Esophagus muscularis mucosa (tissue), 4 donors: ENCODE results near the gene SSR3. TPM values are rescaled to one million over a fixed set of nuclear protein-coding genes. Genes with fewer than 3 reads are reported as not detected.
"Not testable (repeated sequence)": the region's sequence is repeated elsewhere in the genome, so short reads cannot be mapped to it uniquely, and the experiment has no call there.

Source experiments
- DNase-seq: peaks from one replicate; pipeline ENCODE4 v3.0.0-alpha.2; 2017; ENCODE audit errors: extremely low spot score
- H3K27ac ChIP-seq, 4 donors: fragments of 200-600 bp; sonication (generic); replicated peaks in 1 of 4; 1 replicate in 3 of 4; 2 replicates in 1 of 4; pipeline ENCODE4 v1.5.1; 2016 to 2019; ENCODE audit warnings: mild to moderate bottlenecking in 1 of 4
- H3K27me3 ChIP-seq, 4 donors: fragments of 200-600 bp; sonication (generic); one replicate each; pipeline versions ENCODE4 v1.5.1 to v1.6.0; 2016 to 2019
- H3K36me3 ChIP-seq, 4 donors: fragments of 200-600 bp; sonication (generic); one replicate each; pipeline ENCODE4 v1.5.1; 2016 to 2019
- H3K4me1 ChIP-seq, 4 donors: fragments of 200-600 bp; sonication (generic); one replicate each; pipeline ENCODE4 v1.5.1; 2016 to 2019
- H3K4me3 ChIP-seq, 4 donors: fragments of 200-600 bp; sonication (generic); 1 replicate in 2 of 4; 2 replicates in 2 of 4; pipeline ENCODE4 v1.5.1; 2016 to 2019; ENCODE audit warnings: mild to moderate bottlenecking in 4 of 4, moderate library complexity in 1 of 4
- H3K9me3 ChIP-seq, 4 donors: fragments of 200-600 bp; sonication (generic); 1 replicate in 3 of 4; 2 replicates in 1 of 4; pipeline ENCODE4 v1.5.1; 2016 to 2019
- CTCF ChIP-seq, 3 experiments: fragments of 200-600 bp in 2 of 3; fragments of 450-650 bp in 1 of 3; sonication (generic) in 2 of 3; IDR thresholded peaks; one replicate each; pipeline ENCODE4 v1.5.1; 2017 to 2019; ENCODE audit warnings: antibody characterized with exemption in 3 of 3, mild to moderate bottlenecking in 2 of 3, moderate library complexity in 1 of 3
- EP300 ChIP-seq: sonication (generic); formaldehyde crosslinking; IDR thresholded peaks from one replicate; pipeline ENCODE4 v1.6.1; 2017; ENCODE audit warnings: antibody characterized with exemption
- POLR2A ChIP-seq: fragments of 450-650 bp; IDR thresholded peaks from one replicate; pipeline ENCODE4 v1.6.1; 2017; ENCODE audit warnings: antibody characterized with exemption, moderate library complexity, mild to moderate bottlenecking, low read depth
- POLR2AphosphoS5 ChIP-seq, 2 donors: sonication (generic); formaldehyde crosslinking; IDR thresholded peaks; one replicate each; pipeline ENCODE4 v1.6.1; 2017; ENCODE audit warnings: antibody characterized with exemption in 2 of 2
- WGBS: methylation state at CpG from one replicate; pipeline ENCODE4 v1.1.5; 2018; 5-methylcytosine and 5-hydroxymethylcytosine counted together
- intact Hi-C: fragments of 100-400 bp; cut with DNase I; formaldehyde crosslinking; loops from one replicate; pipeline ENCODE4 v1.15.1; 2023
- total RNA-seq, 4 donors: library from RNA; depleted of rRNA; stranded (reverse); fragments of >200 nt; gene quantifications; one replicate each; pipeline versions ENCODE4 v1.1.0 to v1.2.1, GENCODE V29; 2016

SSR3 gene
- total RNA-seq, 4 donors from 2014 or later, result 170 to 211 (median 207) TPM

GRCh38 chr3:156563900-156564682 is 9.2 kb upstream of the SSR3 start:
- no peaks in the 10 kb centered on the region for H3K9me3 ChIP-seq
- TF ChIP-seq EP300, result no peak
- TF ChIP-seq CTCF (IDR thresholded peaks at IDR 0.05), result no peak
- no peak for TF ChIP-seq POLR2AphosphoS5 (IDR thresholded peaks at IDR 0.05)
- no peak for TF ChIP-seq POLR2A
- H3K27me3 ChIP-seq, result no peaks in the 10 kb centered on the region
- WGBS, result 55% methylated on average over 1 of the region's 1 CpG
- H3K4me3 ChIP-seq, result no peak overlapping the region
- H3K36me3 ChIP-seq, result no peaks in the 10 kb centered on the region
- no peak for DNase-seq
- H3K4me1 ChIP-seq, result no peaks in the 10 kb centered on the region
- intact Hi-C loops, result no loop called here
- no peak overlapping the region for H3K27ac ChIP-seq

- H3K4me3 ChIP-seq, H3K27ac ChIP-seq, H3K9me3 ChIP-seq, H3K4me1 ChIP-seq, DNase-seq, intact Hi-C loops, H3K36me3 ChIP-seq, H3K27me3 ChIP-seq: not testable (repeated sequence)
- WGBS, result 65% methylated on average over 8 of the region's 8 CpGs
These were observed 7.6 kb upstream of the SSR3 start for GRCh38 chr3:156562486-156562885.

- intact Hi-C loops, result no loop called here
- no peak for DNase-seq
- H3K27me3 ChIP-seq, result no peaks in the 10 kb centered on the region
- no peak overlapping the region for H3K27ac ChIP-seq
- no peak overlapping the region for H3K4me3 ChIP-seq
- no peaks in the 10 kb centered on the region for H3K36me3 ChIP-seq
- TF ChIP-seq EP300, result no peak
- TF ChIP-seq POLR2AphosphoS5 (IDR thresholded peaks at IDR 0.05), result no peak
- TF ChIP-seq POLR2A, result no peak
- no peak for TF ChIP-seq CTCF (IDR thresholded peaks at IDR 0.05)
- no peaks in the 10 kb centered on the region for H3K4me1 ChIP-seq
- H3K9me3 ChIP-seq, result no peaks in the 10 kb centered on the region
- WGBS, result no CpG with 5 or more reads among the region's 2 CpGs
These were observed 6.6 kb upstream of the SSR3 start for GRCh38 chr3:156561533-156561932.

- no peak for TF ChIP-seq CTCF (IDR thresholded peaks at IDR 0.05)
- no peak for TF ChIP-seq POLR2A
- TF ChIP-seq EP300, result no peak
- no peak for TF ChIP-seq POLR2AphosphoS5 (IDR thresholded peaks at IDR 0.05)
- WGBS, result 76% methylated on average over 1 of the region's 1 CpG
- Histone ChIP-seq H3K27ac (no peak overlapping the region), H3K9me3 (no peaks in the 10 kb centered on the region), H3K36me3 (no peaks in the 10 kb centered on the region), H3K4me3 (no peak overlapping the region), H3K4me1 (peaks cover 0 to 6% (median 4%) of the 10 kb centered on the region in 4 donors), H3K27me3 (no peaks in the 10 kb centered on the region)
- intact Hi-C loops, result loop anchor here (5.0 to 10.0 kb wide), 2 partner anchors 113 to 265 kb away; partner anchors contain the start of genes LEKR1 and TIPARP
- no peak for DNase-seq
These were observed 4.4 kb upstream of the SSR3 start for GRCh38 chr3:156559321-156559720.

GRCh38 chr3:156558389-156558788 is 3.5 kb upstream of the SSR3 start:
- DNase-seq, result no peak
- Histone ChIP-seq H3K4me1 (peaks cover 4 to 13% (median 10%) of the 10 kb centered on the region in 4 donors), H3K9me3 (no peaks in the 10 kb centered on the region), H3K27ac (no peak overlapping the region), H3K27me3 (no peaks in the 10 kb centered on the region), H3K4me3 (no peak overlapping the region), H3K36me3 (no peaks in the 10 kb centered on the region)
- TF ChIP-seq POLR2A (no peak), POLR2AphosphoS5 (IDR thresholded peaks at IDR 0.05) (no peak), EP300 (no peak), CTCF (IDR thresholded peaks at IDR 0.05) (no peak)
- intact Hi-C loops, result loop anchor here (5.0 to 10.0 kb wide), 2 partner anchors 114 to 266 kb away; partner anchors contain the start of genes LEKR1 and TIPARP
